ENCODE results near the gene PTBP3. TPM values are rescaled to one million over a fixed set of nuclear protein-coding genes. Genes with fewer than 3 reads are reported as not detected.

Gene PTBP3
- total RNA-seq, 1 donor from 2014 or later = 58.9 TPM

DNA sequence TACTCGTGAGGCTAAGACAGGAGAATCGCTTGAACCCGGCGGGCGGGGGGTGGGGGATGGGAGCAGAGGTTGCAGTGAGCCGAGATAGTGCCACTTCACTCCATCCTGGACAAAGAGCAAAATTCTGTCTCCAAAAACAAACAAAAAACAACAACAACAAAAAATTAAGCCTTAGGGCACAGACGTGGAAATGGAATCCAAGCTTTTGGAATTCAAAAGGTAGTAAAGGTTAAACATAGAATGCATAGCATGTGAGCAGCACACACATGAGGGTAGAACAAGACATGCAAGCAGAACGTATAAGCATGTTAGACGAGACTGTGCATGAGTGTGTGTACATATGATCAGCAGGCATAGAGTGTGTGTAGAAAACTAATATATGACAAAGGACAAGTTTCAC, 68.0 kb downstream of the PTBP3 start:
- Histone ChIP-seq H3K27ac (no peak overlapping the region), H3K9me3 (no peaks in the 10 kb centered on the region), H3K27me3 (no peaks in the 10 kb centered on the region), H3K36me3 (peaks cover 0 to 6% of the 10 kb centered on the region in 2 donors), H3K4me3 (no peak overlapping the region), H3K4me1 (no peaks in the 10 kb centered on the region)
- no peak for DNase-seq (ENCODE audit: extremely low spot score in 2 of 2)
- no peak for TF ChIP-seq POLR2AphosphoS5 (IDR thresholded peaks at IDR 0.05; ENCODE audit: insufficient read depth in 1 of 2, low read depth in 1 of 2)
- TF ChIP-seq, protein P1, sequence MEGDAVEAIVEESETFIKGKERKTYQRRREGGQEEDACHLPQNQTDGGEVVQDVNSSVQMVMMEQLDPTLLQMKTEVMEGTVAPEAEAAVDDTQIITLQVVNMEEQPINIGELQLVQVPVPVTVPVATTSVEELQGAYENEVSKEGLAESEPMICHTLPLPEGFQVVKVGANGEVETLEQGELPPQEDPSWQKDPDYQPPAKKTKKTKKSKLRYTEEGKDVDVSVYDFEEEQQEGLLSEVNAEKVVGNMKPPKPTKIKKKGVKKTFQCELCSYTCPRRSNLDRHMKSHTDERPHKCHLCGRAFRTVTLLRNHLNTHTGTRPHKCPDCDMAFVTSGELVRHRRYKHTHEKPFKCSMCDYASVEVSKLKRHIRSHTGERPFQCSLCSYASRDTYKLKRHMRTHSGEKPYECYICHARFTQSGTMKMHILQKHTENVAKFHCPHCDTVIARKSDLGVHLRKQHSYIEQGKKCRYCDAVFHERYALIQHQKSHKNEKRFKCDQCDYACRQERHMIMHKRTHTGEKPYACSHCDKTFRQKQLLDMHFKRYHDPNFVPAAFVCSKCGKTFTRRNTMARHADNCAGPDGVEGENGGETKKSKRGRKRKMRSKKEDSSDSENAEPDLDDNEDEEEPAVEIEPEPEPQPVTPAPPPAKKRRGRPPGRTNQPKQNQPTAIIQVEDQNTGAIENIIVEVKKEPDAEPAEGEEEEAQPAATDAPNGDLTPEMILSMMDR (IDR thresholded peaks at IDR 0.05) = no peak
- no peak for TF ChIP-seq POLR2A (IDR thresholded peaks at IDR 0.05)
- intact Hi-C loops (cut with DNase I) = no loop called here

DNA sequence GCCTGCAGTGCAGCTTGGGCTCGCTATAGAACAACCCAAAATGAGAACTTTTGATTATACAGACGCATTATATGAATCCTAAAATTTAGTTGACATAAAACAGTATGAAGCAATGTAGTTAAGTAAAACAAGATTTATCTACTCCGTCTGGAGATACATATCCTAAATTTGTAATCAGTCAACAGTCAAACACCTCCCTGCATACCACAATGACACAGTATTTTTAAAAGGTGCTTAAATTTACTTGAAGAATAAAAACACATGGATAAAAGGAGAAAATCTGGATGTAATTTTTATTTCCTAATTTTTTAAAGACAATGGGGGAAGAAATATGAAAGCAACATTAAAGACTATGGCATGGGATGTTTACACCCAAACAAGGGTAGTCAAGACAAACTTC, 70.8 kb downstream of the PTBP3 start:
- no peak for DNase-seq (ENCODE audit: extremely low spot score in 2 of 2)
- no peaks in the 10 kb centered on the region for H3K9me3 ChIP-seq
- H3K27me3 ChIP-seq = no peaks in the 10 kb centered on the region
- TF ChIP-seq POLR2A (IDR thresholded peaks at IDR 0.05) (no peak), POLR2AphosphoS5 (IDR thresholded peaks at IDR 0.05; ENCODE audit: insufficient read depth in 1 of 2, low read depth in 1 of 2) (no peak)
- TF ChIP-seq, protein P1 (IDR thresholded peaks at IDR 0.05) = no peak
- no peak overlapping the region for H3K4me3 ChIP-seq
- no peak overlapping the region for H3K27ac ChIP-seq
- H3K36me3 ChIP-seq = peaks cover 0 to 6% of the 10 kb centered on the region in 2 donors
- intact Hi-C loops (cut with DNase I) = no loop called here
- H3K4me1 ChIP-seq = no peaks in the 10 kb centered on the region

DNA sequence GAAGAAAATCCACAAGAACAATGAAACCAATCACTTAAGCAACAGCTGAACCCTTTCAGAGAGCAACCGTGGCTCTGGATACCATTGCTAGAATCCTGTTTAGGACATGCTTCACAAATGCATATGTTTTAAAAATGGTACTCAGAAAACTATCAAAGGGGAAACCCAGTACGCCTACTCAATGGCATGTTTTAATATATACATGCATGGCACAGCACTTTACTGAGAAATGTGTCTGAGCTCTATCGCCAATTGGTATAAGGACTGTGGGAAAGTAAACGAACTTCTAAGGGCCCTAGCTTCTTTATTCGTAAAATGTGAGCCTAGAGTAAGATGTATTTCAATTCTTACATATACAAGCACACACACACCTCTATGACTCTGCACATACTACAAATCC, 72.3 kb downstream of the PTBP3 start:
- intact Hi-C loops (cut with DNase I) = no loop called here
- Histone ChIP-seq H3K36me3 (peaks cover 0 to 4% of the 10 kb centered on the region in 2 donors), H3K4me3 (no peak overlapping the region), H3K27me3 (no peaks in the 10 kb centered on the region), H3K4me1 (no peaks in the 10 kb centered on the region), H3K9me3 (no peaks in the 10 kb centered on the region), H3K27ac (no peak overlapping the region)
- no peak for DNase-seq (ENCODE audit: extremely low spot score in 2 of 2)
- TF ChIP-seq POLR2A (IDR thresholded peaks at IDR 0.05) (no peak), POLR2AphosphoS5 (IDR thresholded peaks at IDR 0.05; ENCODE audit: insufficient read depth in 1 of 2, low read depth in 1 of 2) (no peak)
- TF ChIP-seq, protein P1 (IDR thresholded peaks at IDR 0.05) = no peak

DNA sequence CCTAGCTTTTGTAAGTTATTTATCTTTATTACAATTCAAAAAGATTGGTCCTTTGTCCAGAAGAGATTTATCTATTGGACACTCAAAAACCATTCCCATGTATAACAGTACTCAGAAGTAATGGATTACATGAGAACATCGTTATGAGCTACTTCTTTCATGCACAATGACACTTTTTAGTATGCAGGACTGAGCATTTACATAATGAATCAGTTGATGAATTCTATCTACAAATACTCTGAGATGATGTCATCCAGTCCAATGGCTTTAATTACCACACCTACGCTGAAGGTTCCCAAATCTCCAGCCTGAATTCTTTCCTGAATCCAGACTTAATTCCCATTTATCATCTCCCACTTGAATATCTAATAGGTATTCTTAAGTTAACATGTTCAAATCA, 75.3 kb downstream of the PTBP3 start:
- Histone ChIP-seq H3K4me3 (no peak overlapping the region), H3K9me3 (no peaks in the 10 kb centered on the region), H3K27ac (no peak overlapping the region), H3K36me3 (no peaks in the 10 kb centered on the region), H3K4me1 (no peaks in the 10 kb centered on the region), H3K27me3 (no peaks in the 10 kb centered on the region)
- intact Hi-C loops (cut with DNase I) = no loop called here
- TF ChIP-seq POLR2AphosphoS5 (IDR thresholded peaks at IDR 0.05; ENCODE audit: insufficient read depth in 1 of 2, low read depth in 1 of 2) (no peak), POLR2A (IDR thresholded peaks at IDR 0.05) (no peak)
- DNase-seq (ENCODE audit: extremely low spot score in 2 of 2) = no peak

DNA sequence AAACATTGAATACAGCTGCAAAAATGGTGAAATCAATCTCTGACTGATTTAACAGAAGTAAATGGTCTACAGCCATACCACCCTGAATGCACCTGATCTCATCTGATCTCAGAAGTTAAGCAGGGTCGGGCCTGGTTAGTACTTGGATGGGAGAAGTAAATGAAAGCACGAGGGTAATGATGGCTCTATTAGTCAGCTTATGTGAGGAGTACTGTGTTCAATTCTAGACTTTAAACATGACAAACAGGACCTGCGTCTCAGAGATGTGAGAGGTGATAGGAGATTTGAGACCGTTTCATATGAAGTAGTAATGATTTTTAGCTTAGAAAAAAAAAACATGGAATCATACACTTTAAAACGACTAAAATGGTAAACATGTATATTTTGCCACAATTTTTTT, 81.2 kb downstream of the PTBP3 start:
- Histone ChIP-seq H3K27ac (no peak overlapping the region), H3K27me3 (no peaks in the 10 kb centered on the region), H3K9me3 (no peaks in the 10 kb centered on the region), H3K36me3 (peaks cover 0 to 3% of the 10 kb centered on the region in 2 donors), H3K4me1 (no peaks in the 10 kb centered on the region), H3K4me3 (no peak overlapping the region)
- no peak for DNase-seq (ENCODE audit: extremely low spot score in 2 of 2)
- TF ChIP-seq POLR2AphosphoS5 (IDR thresholded peaks at IDR 0.05; ENCODE audit: insufficient read depth in 1 of 2, low read depth in 1 of 2) (no peak), POLR2A (IDR thresholded peaks at IDR 0.05) (no peak)
- TF ChIP-seq, protein P1 (IDR thresholded peaks at IDR 0.05) = no peak
- intact Hi-C loops (cut with DNase I) = no loop called here

Measured in vagina (tissue), 2 donors.